Gastrocnemius medialis (tissue), 4 donors: ENCODE results near the gene N4BP3. TPM values are rescaled to one million over a fixed set of nuclear protein-coding genes. Genes with fewer than 3 reads are reported as not detected.

Experiments used
- ATAC-seq, 2 donors: fragments of 150-250 bp; one replicate each; pipeline ENCODE4 v1.9.1; 2016
- DNase-seq, 2 donors: peaks; one replicate each; pipeline ENCODE4 v3.0.0-alpha.2; 2019
- H3K27ac ChIP-seq, 4 donors: fragments of 200-600 bp; sonication (generic); 1 replicate in 1 of 4; 2 replicates in 3 of 4; pipeline ENCODE4 v1.5.1; 2016 to 2018; ENCODE audit warnings: mild to moderate bottlenecking in 2 of 4, moderate library complexity in 1 of 4
- H3K27me3 ChIP-seq, 3 donors: fragments of 200-600 bp; sonication (generic) in 2 of 3; 1 replicate in 1 of 3; 2 replicates in 2 of 3; pipeline versions ENCODE4 v1.5.1 to v1.6.0; 2016 to 2019; ENCODE audit warnings: mild to moderate bottlenecking in 1 of 3, moderate library complexity in 1 of 3
- H3K36me3 ChIP-seq, 2 donors: fragments of 200-600 bp; sonication (generic) in 1 of 2; one replicate each; pipeline ENCODE4 v1.5.1; 2017 to 2018
- H3K4me1 ChIP-seq, 2 donors: fragments of 200-600 bp; sonication (generic) in 1 of 2; one replicate each; pipeline ENCODE4 v1.5.1; 2016 to 2017; ENCODE audit warnings: mild to moderate bottlenecking in 2 of 2
- H3K4me3 ChIP-seq, 4 donors: fragments of 200-600 bp; sonication (generic) in 3 of 4; 1 replicate in 1 of 4; 2 replicates in 3 of 4; pipeline ENCODE4 v1.5.1; 2016 to 2019; ENCODE audit warnings: mild to moderate bottlenecking in 2 of 4
- H3K9me3 ChIP-seq, 3 donors: fragments of 200-600 bp; sonication (generic) in 2 of 3; 1 replicate in 1 of 3; 2 replicates in 2 of 3; pipeline ENCODE4 v1.5.1; 2016 to 2019
- POLR2A ChIP-seq, 2 donors: fragments of 450-650 bp; IDR thresholded peaks; one replicate each; pipeline ENCODE4 v1.6.1; 2017; ENCODE audit warnings: antibody characterized with exemption in 2 of 2, mild to moderate bottlenecking in 2 of 2, moderate library complexity in 2 of 2
- in situ Hi-C, 4 donors: fragments of 200-750 bp; cut with MboI; loops; one replicate each; pipeline versions ENCODE4 v1.15.0 to v1.8.0; 2017; ENCODE audit warnings: low sequenced_read_pairs in 4 of 4
- intact Hi-C: fragments of 100-400 bp; cut with DNase I; formaldehyde crosslinking; loops from one replicate; pipeline ENCODE4 v1.15.1; 2023; ENCODE audit warnings: low total_unique reads
- total RNA-seq, 4 donors: library from RNA; depleted of rRNA; stranded (reverse); fragments of >200 nt; gene quantifications; one replicate each; pipeline versions ENCODE4 v1.1.0 to v1.2.3, GENCODE V29; 2016
- TF ChIP-seq, protein P1 (sequence below), 5 experiments: fragments of 450-650 bp in 3 of 5; fragments of 200-600 bp in 2 of 5; sonication (generic) in 2 of 5; IDR thresholded peaks in 4 of 5; conservative IDR thresholded peaks in 1 of 5; 1 replicate in 4 of 5; 2 replicates in 1 of 5; pipeline ENCODE4 v1.5.1; 2016 to 2019; ENCODE audit warnings: antibody characterized with exemption in 5 of 5, mild to moderate bottlenecking in 3 of 5, moderate library complexity in 3 of 5

The N4BP3 gene
- total RNA-seq, 4 donors from 2014 or later: 1.6 to 3.2 (median 2.1) TPM

DNA sequence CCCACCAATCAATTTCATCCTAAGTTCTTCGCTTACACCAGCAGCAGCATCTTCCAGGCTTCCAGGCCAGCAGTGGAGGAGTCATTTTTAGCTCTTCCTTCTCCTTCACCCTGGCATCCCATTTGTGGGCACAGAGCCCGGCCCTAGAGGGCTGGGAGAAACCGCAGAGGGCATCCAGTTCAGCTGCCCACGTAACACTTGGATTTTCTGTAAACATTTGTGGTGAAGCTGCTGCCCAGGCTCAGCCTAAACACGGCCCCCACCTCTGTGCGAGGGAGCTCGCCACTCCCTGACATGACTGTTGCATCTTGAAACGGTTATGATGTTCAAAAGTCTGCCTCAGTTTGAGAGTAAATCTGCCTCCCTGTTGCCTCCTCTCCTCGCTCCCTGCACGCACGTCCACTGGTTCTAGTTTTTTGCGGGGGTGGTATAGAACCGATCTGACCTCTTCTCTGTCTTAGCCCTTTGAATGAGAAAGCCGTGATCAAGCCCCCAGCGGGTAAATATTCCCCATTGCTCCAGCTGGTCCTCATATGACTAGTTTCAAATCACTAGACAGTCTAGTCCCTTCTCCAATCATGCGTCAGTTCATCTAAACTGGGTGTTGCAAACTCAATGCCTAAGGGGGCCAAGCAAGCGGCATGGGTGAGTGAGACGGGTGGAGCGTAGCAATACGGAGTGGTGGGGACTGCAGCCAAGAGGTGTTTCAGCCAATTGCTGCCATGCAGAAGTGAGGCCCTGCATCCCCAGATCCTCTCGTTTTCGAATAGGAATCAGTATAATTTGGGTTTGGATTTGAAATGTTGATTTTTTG, 34.9 kb upstream of the N4BP3 start:
- ATAC-seq (no peak), DNase-seq (no peak)
- Histone ChIP-seq H3K4me3 (no peak overlapping the region), H3K27ac (no peak overlapping the region), H3K9me3 (no peaks in the 10 kb centered on the region), H3K4me1 (no peaks in the 10 kb centered on the region), H3K36me3 (no peaks in the 10 kb centered on the region), H3K27me3 (peaks cover 0 to 13% (median 2%) of the 10 kb centered on the region in 3 donors)
- in situ Hi-C loops: loop anchor here in 3 of 4 donors (5.0 kb wide), 2 partner anchors 84 to 89 kb away; no protein-coding TSS in a partner anchor
- TF ChIP-seq, protein P1, sequence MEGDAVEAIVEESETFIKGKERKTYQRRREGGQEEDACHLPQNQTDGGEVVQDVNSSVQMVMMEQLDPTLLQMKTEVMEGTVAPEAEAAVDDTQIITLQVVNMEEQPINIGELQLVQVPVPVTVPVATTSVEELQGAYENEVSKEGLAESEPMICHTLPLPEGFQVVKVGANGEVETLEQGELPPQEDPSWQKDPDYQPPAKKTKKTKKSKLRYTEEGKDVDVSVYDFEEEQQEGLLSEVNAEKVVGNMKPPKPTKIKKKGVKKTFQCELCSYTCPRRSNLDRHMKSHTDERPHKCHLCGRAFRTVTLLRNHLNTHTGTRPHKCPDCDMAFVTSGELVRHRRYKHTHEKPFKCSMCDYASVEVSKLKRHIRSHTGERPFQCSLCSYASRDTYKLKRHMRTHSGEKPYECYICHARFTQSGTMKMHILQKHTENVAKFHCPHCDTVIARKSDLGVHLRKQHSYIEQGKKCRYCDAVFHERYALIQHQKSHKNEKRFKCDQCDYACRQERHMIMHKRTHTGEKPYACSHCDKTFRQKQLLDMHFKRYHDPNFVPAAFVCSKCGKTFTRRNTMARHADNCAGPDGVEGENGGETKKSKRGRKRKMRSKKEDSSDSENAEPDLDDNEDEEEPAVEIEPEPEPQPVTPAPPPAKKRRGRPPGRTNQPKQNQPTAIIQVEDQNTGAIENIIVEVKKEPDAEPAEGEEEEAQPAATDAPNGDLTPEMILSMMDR (IDR thresholded peaks at IDR 0.05 in 4 of 5, conservative IDR thresholded peaks at IDR 0.05 in 1 of 5): no peak
- no peak for TF ChIP-seq POLR2A (IDR thresholded peaks at IDR 0.05)
- intact Hi-C loops: no loop called here

DNA sequence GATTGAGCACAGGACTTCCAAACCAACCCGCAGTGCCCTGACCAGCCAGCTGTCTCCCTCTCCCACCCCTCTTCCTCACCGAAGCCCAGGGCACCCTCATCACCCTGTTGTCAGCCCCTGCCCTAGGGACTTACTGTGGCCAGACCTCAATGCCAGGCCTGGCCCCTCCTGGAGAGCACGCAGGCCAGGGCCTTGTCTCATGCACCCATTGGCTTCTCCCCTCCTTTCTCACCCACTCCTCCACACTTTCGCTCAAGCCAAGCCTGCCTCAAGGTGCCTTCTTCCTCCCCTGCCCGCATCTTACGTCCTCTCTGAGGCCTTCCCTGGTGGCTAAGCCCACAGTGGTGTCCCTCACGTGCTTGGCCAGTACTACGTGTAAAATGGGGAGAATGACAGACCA, 33.3 kb upstream of the N4BP3 start:
- H3K36me3 ChIP-seq: no peaks in the 10 kb centered on the region
- intact Hi-C loops (no loop called here), in situ Hi-C loops (no loop called here)
- H3K9me3 ChIP-seq: no peaks in the 10 kb centered on the region
- no peak overlapping the region for H3K27ac ChIP-seq
- no peak overlapping the region for H3K4me3 ChIP-seq
- H3K27me3 ChIP-seq: peaks cover 0 to 5% (median 0%) of the 10 kb centered on the region in 3 donors
- ATAC-seq: no peak
- no peak for DNase-seq
- TF ChIP-seq, protein P1 (IDR thresholded peaks at IDR 0.05 in 4 of 5, conservative IDR thresholded peaks at IDR 0.05 in 1 of 5): no peak
- TF ChIP-seq POLR2A (IDR thresholded peaks at IDR 0.05): no peak
- H3K4me1 ChIP-seq: no peaks in the 10 kb centered on the region

DNA sequence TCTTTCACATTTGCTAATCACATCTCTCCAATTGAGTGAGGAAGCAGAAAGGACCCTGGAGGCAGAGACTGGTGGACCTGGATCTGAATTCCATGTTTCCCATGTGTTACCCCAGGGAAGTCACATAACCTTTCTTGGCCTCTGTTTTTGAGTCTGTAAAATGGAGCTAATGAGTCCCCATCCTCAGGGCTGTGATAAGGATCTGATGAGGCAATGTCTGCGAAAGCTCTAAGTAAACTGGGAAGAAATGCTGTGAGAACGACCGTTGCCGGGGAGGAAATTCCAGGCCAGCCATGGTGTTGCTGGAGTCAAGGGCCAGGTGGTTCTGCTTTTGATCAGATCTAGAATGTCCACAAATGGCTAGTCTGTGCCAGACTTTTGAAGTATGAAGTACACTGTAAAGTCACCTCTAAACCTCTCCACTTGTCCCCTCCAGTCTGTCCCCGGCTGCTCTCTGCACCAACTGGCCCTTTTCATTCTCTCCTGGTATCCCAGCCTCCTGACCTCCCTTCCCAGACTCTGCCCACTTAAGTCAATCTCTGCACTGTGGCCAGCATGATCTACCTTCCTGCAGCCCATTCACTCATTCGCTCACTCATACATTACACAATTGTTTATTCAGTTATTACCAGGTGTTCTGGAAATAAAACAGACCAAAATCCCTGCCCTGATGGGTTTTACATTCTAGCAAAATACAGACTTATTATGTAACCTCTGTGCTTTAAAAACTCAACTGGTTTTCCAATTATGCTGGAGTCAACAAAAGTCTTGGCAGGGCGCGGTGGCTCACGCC, 32.5 kb upstream of the N4BP3 start:
- no peak for ATAC-seq
- Histone ChIP-seq H3K4me3 (no peak overlapping the region), H3K27ac (no peak overlapping the region), H3K9me3 (no peaks in the 10 kb centered on the region), H3K4me1 (no peaks in the 10 kb centered on the region), H3K27me3 (no peaks in the 10 kb centered on the region), H3K36me3 (no peaks in the 10 kb centered on the region)
- in situ Hi-C loops: no loop called here
- DNase-seq: no peak
- intact Hi-C loops: no loop called here
- TF ChIP-seq, protein P1 (IDR thresholded peaks at IDR 0.05 in 4 of 5, conservative IDR thresholded peaks at IDR 0.05 in 1 of 5): no peak

DNA sequence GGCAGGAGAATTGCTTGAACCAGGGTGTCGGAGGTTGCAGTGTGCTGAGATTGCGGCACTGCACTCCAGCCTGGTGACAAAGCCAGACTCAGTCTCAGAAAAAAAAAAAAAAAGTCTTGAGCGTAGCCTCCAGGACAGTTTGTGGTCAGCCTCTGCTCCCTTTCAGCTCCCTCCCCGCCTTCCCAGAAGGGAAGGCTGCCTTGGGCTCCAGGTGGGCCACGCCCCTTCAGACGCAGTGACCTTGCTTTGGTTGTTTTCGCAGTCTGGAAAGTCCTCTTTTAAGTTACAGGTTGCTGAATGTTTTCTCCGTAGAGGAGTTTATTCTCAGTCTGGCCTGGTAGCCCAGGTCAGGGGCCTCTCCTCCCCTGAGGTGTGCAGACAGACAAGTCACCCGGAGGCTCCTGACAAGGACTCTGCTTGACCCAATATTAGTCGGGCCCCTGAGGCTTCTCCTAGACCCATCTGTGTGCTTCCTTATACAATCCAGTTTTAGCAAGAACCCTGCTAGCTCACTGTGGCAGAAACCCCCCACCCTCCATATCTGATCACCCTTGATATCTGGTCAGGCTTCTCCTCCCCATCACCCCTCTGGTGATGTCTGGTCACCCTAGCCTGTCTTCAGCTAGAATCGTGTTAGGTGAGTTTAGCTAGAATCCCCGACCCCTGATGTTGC, 31.6 kb upstream of the N4BP3 start:
- no peaks in the 10 kb centered on the region for H3K9me3 ChIP-seq
- H3K27ac ChIP-seq: no peak overlapping the region
- H3K36me3 ChIP-seq: no peaks in the 10 kb centered on the region
- TF ChIP-seq, protein P1 (IDR thresholded peaks at IDR 0.05 in 4 of 5, conservative IDR thresholded peaks at IDR 0.05 in 1 of 5): no peak
- no peak for TF ChIP-seq POLR2A (IDR thresholded peaks at IDR 0.05)
- no peak overlapping the region for H3K4me3 ChIP-seq
- H3K4me1 ChIP-seq: no peaks in the 10 kb centered on the region
- DNase-seq (no peak), ATAC-seq (no peak)
- no peaks in the 10 kb centered on the region for H3K27me3 ChIP-seq
- in situ Hi-C loops: no loop called here
- intact Hi-C loops: no loop called here
